Colonic mucosa (tissue), 4 donors: ENCODE measurements around the gene LSM4. TPM values are rescaled to one million over a fixed set of nuclear protein-coding genes. Genes with fewer than 3 reads are reported as not detected.

Source experiments
- DNase-seq: peaks from one replicate; pipeline ENCODE4 v3.0.0-alpha.2; 2020
- H3K27ac ChIP-seq: fragments of 200-600 bp; one replicate; pipeline ENCODE4 v1.8.0; 2021
- H3K27me3 ChIP-seq: fragments of 200-600 bp; one replicate; pipeline ENCODE4 v1.8.0; 2021
- H3K36me3 ChIP-seq: fragments of 200-600 bp; one replicate; pipeline ENCODE4 v1.8.0; 2021
- H3K4me1 ChIP-seq: fragments of 200-600 bp; one replicate; pipeline ENCODE4 v1.8.0; 2021; ENCODE audit warnings: mild to moderate bottlenecking
- H3K4me3 ChIP-seq: fragments of 200-600 bp; one replicate; pipeline ENCODE4 v1.8.0; 2021
- H3K9ac ChIP-seq, 2 donors: one replicate each; pipeline ENCODE4 v1.7.0; 2013; ENCODE audit warnings: control low read depth in 2 of 2, low read depth in 2 of 2, low read length in 2 of 2
- H3K9me3 ChIP-seq: fragments of 200-600 bp; one replicate; pipeline ENCODE4 v1.8.0; 2021
- CTCF ChIP-seq: fragments of 200-600 bp; IDR thresholded peaks from one replicate; pipeline ENCODE4 v1.8.0; 2022; ENCODE audit warnings: antibody characterized with exemption, mild to moderate bottlenecking
- intact Hi-C: fragments of 100-400 bp; cut with DNase I; formaldehyde crosslinking; loops from one replicate; pipeline ENCODE4 v1.14.1; 2022
- total RNA-seq, 2 donors: library from RNA; stranded (reverse); fragmentation: NEBNext Ultra II Directional in 1 of 2; extraction: Animal tissue kit (Norgen Biotek cat#: 25700) in 1 of 2; gene quantifications; one replicate each; pipeline ENCODE4 v1.2.1, GENCODE V29; 2021
- donor health status: healthy.
- donor health status: DM: no; HTN: no; CAD: no.
- donor health status: DM: no; HTN: no; CAD: no.

LSM4 gene
- total RNA-seq, 2 donors from 2014 or later = 128 to 308 TPM

DNA sequence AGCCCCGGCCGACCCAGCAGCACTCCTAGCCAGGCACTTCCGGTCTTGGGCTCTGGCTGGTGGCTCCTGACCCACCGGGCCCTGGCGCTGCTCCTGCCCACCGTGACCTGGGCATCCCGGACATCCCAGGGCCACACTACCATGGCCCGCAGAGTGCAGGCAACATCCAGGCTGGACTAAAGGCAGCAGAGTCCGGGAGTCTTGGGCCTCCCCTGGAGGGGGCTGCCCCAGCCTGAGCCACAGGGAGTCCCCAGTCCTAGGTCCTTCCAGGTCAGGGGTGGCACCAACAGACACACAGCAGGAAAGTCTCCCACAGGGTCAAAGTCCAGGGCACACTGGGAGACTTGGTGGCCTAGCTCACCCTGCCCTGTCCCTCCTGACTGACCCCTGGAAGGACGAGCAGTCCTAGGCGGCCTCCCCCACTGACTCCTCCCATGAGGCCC, 10.8 kb downstream of the LSM4 start:
- Histone ChIP-seq H3K9me3 (no peaks in the 10 kb centered on the region), H3K9ac (peak overlapping the region in 1 of 2 donors; percentile 62), H3K27ac (no peak overlapping the region), H3K4me1 (peaks cover 13% of the 10 kb centered on the region), H3K4me3 (no peak overlapping the region), H3K27me3 (no peaks in the 10 kb centered on the region), H3K36me3 (no peaks in the 10 kb centered on the region)
- intact Hi-C loops = no loop called here
- no peak for TF ChIP-seq CTCF
- no peak for DNase-seq

- no peak overlapping the region for H3K4me3 ChIP-seq
- H3K9ac ChIP-seq = peak overlapping the region in 1 of 2 donors; percentile 62
- no peak overlapping the region for H3K27ac ChIP-seq
- DNase-seq = peak; percentile 23
- H3K4me1 ChIP-seq = peaks cover 13% of the 10 kb centered on the region
- no peaks in the 10 kb centered on the region for H3K9me3 ChIP-seq
- intact Hi-C loops = no loop called here
- no peaks in the 10 kb centered on the region for H3K27me3 ChIP-seq
- H3K36me3 ChIP-seq = no peaks in the 10 kb centered on the region
- TF ChIP-seq CTCF = no peak
These were observed 11.3 kb downstream of the LSM4 start for GRCh38 chr19:18311502-18312091.

- H3K9me3 ChIP-seq = no peaks in the 10 kb centered on the region
- no peak for TF ChIP-seq CTCF
- peak overlapping the region; percentile 24 for H3K27ac ChIP-seq
- DNase-seq = no peak
- no peaks in the 10 kb centered on the region for H3K27me3 ChIP-seq
- intact Hi-C loops = no loop called here
- H3K36me3 ChIP-seq = no peaks in the 10 kb centered on the region
- no peak overlapping the region for H3K4me3 ChIP-seq
- peak overlapping the region in 1 of 2 donors; percentile 62 for H3K9ac ChIP-seq
- peaks cover 13% of the 10 kb centered on the region for H3K4me1 ChIP-seq
These were observed 11.9 kb downstream of the LSM4 start for GRCh38 chr19:18310966-18311365.

DNA sequence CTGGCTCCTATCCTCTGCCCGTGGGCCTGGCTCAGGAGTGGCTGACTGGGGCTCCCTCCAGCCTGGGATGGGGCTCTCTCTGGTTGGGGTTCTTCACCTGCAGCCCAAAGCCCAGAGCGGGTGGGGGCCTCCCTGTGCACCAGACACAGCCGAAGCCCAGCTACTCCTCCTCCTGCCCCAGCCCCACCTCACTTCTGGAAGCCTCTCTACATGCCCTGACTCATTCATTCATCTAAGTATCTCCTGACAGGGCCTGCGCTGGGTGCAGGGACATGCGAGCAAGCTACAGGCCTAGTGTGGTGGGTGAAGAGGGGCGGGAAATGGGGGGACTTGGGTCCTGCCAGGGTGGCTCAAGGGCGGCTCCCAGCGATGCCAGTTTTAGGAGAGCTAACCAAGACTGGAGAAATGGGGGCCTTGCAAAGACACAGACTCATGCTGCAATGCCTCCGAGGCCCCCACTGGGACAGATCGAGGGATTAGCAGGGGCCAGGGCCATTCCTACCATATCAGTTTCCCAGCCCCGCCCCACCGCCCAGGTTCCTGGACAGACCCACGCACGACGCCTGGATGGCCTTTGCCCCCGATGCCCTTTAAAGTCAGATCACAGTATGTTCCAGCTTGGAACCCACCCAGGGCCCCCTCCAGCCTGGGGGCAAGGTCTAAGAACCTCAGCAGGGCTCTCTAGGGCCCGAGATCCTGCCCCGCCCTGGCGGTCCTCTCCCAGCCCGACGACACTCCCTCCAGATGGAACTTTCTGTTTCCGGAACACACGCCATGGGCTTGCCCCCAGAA, 12.6 kb downstream of the LSM4 start:
- intact Hi-C loops = no loop called here
- no peak overlapping the region for H3K4me3 ChIP-seq
- H3K27me3 ChIP-seq = no peaks in the 10 kb centered on the region
- peak overlapping the region in 1 of 2 donors; percentile 62 for H3K9ac ChIP-seq
- no peaks in the 10 kb centered on the region for H3K36me3 ChIP-seq
- H3K9me3 ChIP-seq = no peaks in the 10 kb centered on the region
- TF ChIP-seq CTCF = no peak
- peaks cover 13% of the 10 kb centered on the region for H3K4me1 ChIP-seq
- H3K27ac ChIP-seq = peak overlapping the region; percentile 24
- peak; percentile 59 for DNase-seq

DNA sequence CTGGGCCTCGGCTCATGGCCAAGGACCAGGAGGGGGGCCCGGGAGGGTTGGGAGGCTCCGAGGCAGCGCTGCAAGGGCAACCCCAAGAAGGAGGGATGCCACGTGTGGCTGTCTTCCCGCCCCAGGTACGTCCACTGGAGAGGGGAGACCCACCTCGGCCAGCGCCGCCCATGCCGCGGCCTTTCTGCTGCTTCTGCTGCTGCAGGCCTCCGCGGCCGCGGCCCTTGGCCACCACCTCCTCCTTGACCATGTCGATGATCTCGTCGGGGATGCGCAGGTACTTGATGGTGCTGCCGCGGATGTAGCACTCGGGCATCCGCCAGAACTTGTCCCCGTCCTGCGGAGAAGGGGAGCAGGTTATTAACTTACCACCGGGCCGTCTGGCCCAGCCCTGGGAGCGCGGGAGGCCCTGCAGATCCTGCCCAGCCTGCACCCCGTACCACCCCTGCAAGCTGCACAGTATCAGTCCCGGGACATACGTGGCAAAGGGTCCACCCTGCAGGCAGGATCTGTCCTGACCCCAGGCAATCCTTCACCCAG, 13.3 kb downstream of the LSM4 start:
- peak overlapping the region in 1 of 2 donors; percentile 34 for H3K9ac ChIP-seq
- no peak for TF ChIP-seq CTCF
- intact Hi-C loops = no loop called here
- H3K4me1 ChIP-seq = peaks cover 13% of the 10 kb centered on the region
- no peaks in the 10 kb centered on the region for H3K27me3 ChIP-seq
- DNase-seq = no peak
- H3K9me3 ChIP-seq = no peaks in the 10 kb centered on the region
- no peak overlapping the region for H3K4me3 ChIP-seq
- H3K36me3 ChIP-seq = no peaks in the 10 kb centered on the region
- H3K27ac ChIP-seq = no peak overlapping the region
